GM20431 (cell line): ENCODE results near the gene SYT2.

Experiments
- in situ Hi-C: fragments of 300-500 bp; cut with MseI, MboI; formaldehyde crosslinking; loops from one replicate; pipeline ENCODE4 v1.15.0; 2020; ENCODE audit warnings: low sequenced_read_pairs; ENCODE audit not compliant: unreplicated experiment

Gene SYT2

GRCh38 chr1:202580619-202581018, 129.6 kb downstream of the SYT2 start:
- in situ Hi-C loops = no loop called here

GRCh38 chr1:202579806-202580205, 130.4 kb downstream of the SYT2 start:
- in situ Hi-C loops = no loop called here

GRCh38 chr1:202578565-202578964, 131.7 kb downstream of the SYT2 start:
- in situ Hi-C loops = no loop called here

GRCh38 chr1:202578001-202578504, 132.2 kb downstream of the SYT2 start:
- in situ Hi-C loops = no loop called here

- in situ Hi-C loops = no loop called here
Observed at GRCh38 chr1:202577381-202577780, 132.9 kb downstream of the SYT2 start.

DNA sequence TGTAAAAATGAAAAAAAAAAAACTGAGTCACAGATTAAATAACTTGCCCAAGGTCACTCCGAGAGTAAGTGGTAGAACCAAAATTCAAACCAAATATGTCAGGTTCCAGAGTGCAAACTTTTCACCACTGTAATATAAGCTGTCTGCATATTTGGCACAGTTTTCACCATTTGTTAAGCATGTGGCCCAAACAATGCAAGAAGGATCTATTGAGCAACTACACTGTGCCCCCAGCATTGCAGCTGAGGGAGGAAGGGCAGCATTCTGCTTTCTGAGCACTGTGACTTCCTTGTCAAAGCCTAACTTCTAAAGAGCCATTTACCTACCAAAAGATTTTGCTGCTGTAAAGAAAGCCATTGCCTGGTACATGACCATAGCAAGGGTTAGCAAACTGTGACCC, 133.4 kb downstream of the SYT2 start:
- in situ Hi-C loops = no loop called here

GRCh38 chr1:202575918-202576653, 134.2 kb downstream of the SYT2 start:
- in situ Hi-C loops = no loop called here

DNA sequence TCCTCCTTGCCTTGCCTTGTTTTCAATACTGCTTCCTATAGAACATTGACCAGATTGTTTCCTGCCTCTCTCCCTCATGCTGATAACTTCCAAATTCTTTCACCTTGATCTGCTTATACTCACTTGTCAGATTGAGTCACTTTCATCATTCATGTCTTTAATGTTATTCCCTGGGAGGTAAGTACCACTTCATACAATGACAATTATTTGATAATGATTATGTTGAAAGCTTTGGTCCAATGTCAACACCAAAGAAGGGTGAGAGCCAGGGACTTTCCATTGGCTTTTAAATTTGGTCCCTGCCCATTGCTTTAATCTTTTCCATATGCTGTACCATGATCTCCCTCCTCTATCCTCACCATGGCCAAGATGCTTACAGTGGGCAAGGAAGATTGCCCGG, 137.4 kb downstream of the SYT2 start:
- in situ Hi-C loops = no loop called here

- in situ Hi-C loops = no loop called here
Observed at GRCh38 chr1:202571719-202572339, 138.4 kb downstream of the SYT2 start.

DNA sequence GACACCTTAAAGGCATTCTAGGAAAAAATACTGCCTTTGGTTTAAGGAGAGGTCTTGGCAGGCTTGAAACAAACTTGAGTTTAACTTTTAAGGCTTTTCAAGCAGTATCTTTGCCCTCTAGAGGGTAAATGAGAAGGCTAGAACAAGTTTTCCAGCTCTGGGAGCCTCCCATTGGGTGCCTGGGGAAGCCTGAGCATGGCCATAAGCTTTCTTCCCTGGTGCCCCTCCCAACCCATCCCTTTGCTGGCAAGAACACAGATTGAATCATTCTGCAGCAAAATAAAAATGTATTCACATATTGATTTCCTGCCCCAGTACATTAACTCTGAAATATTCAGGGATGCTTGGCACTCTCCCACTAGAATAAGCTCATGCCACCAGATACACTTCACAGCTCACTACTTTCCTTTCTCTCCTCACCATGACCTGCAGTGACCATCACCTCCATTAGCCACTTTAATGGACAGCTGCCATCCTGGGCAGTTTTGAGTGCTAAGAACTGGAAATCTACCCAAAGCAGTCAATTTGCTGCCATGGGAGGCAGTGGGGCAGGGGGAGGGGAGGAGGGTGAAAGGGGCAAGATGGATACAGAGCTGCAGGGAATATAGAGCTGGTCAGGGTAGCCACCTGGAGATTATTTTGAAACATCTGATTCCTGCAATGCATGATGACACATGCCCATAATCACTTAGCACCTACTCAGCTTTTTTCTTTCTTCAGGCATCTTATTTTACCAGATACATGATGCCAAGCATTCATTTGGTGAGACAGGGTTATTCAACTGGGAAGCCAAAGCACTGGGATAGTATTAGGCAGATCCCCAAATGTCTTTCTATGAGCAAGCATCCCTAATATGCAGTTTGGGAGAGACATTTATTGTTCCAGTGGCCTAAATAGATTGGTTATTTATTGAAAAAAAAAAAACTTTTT, 140.6 kb downstream of the SYT2 start:
- in situ Hi-C loops = no loop called here

DNA sequence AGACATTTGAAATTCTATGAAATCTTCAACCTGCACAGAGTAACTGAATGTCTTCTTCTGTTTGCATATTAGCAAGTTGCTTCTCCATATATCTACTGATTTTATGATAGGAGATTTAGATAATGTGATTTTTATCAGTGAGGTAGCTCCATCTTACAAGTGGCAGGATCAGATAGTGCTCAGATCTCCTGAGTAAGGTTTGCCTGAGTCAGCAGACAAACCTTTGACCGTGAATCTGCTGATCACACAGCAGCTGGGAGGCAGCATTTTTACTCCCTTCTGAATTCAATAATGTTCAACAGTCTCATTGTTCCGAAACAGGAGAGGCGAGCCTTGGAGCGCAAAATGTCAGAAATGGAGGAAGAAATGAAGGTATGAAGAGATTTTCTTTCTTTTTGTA, 141.4 kb downstream of the SYT2 start:
- in situ Hi-C loops = no loop called here

DNA sequence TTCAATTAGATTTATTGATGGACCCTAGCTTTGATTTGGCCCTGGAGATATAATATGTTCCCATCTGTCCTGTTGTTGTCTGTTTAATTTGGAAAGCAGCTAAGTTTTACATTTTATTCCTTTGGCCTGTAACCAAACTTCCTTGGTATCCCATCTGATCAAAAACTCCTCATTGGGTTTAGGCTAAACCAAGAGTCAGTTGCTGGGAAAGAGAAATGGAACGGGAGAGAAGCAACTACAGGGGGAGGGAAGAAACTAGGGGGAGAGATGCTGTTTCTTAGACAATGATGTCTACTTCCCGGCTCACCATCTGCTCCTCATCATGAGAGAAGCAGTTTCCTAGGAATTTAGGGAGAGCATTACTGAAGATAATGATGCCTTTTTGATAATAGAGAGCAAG, 141.8 kb downstream of the SYT2 start:
- in situ Hi-C loops = no loop called here

- in situ Hi-C loops = no loop called here
Observed at GRCh38 chr1:202567738-202568137, 142.5 kb downstream of the SYT2 start.

DNA sequence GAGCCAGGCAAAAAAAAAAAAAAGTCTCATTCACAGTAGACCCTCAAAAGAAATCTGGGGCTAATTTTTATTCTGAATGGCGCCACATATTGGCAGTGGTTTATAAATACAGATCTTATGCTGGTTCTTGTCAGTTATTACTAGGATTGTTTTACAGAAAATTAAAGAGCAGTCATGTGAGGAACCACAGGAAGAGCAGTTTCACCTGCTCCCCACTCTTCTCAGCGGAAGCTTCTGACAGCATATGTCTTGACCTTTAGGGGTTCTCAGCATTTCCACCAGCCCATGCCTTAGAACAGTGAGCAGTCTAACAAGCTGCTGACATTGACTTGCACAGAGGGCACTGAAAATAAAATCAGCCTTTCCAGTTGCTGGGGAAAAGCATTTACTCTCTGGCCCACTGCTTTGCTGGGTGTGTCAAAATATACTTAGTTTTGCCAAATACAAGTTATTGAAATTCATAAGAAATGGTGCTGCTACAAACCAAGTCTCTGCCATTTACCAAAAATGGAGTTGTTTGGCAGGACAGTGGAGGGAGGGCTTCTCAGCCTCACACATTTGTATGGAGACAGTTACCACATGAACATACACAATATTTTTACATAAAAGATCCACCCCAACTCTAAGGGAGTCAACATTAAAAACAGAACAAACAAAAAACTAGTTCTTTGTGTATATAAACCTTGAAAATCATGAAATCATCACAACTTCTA, 144.2 kb downstream of the SYT2 start:
- in situ Hi-C loops = no loop called here

DNA sequence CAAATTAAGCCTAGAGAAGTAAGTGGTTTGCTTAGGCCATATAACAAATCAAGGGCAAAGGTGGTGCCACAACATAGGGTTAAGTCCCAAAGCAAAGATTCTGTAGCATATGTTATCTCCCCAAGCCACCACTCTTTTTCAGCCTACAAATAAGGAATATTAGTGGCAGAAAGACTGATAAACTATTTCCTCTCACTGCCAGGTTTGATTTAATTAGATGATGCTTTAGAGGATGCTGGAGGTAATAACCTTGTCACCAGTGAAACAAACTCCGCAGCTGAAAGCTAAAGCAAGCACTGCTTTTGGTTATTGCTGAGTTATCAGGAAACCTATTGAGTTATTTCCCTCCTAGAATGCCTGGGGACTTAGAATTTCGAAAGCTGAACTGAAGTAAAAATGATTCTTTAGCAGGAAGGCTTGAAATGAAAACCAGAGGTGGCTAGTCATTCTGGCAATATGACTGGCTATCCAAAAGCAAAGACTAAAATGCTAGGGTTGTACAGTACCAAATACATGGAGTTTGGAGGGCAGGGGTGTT, 145.2 kb downstream of the SYT2 start:
- in situ Hi-C loops = no loop called here

GRCh38 chr1:202563818-202564217, 146.4 kb downstream of the SYT2 start:
- in situ Hi-C loops = no loop called here

- in situ Hi-C loops = no loop called here
Observed at GRCh38 chr1:202562444-202563060, 147.7 kb downstream of the SYT2 start.

- in situ Hi-C loops = no loop called here
Observed at GRCh38 chr1:202561726-202562443, 148.4 kb downstream of the SYT2 start.

GRCh38 chr1:202561240-202561639, 149.0 kb downstream of the SYT2 start:
- in situ Hi-C loops = no loop called here
